ENCODE measurements around the gene NRP2.

DNA sequence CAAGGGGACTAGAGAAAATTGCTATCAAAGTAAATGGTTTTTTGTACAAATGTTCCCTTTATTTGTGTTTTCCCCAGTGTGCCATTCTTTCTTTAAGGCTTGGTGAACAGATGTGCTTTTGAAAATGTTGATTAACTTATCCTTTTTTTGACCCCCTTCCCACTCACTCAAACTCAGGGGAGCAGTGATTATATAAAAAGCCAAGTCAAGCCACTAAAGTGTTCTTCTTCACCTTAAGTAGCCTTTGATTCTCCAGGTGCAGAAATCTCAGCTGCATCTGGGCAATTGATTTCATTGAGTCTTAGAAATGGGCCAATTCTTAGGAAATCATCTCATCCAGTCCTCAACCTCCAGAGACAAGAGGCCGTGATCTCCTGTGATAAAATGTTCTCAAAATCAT lies 107.6 kb downstream of the NRP2 start:
- TF ChIP-seq CTCF (conservative IDR thresholded peaks at IDR 0.05; ENCODE audit: low read length) (no peak), EZH2phosphoT487 (IDR thresholded peaks at IDR 0.05; ENCODE audit: borderline replicate concordance, low read depth, low read length) (no peak)
